Testis (tissue), 2 donors: ENCODE measurements around the gene RANBP3.

Source experiments
- POLR2A ChIP-seq: fragments of 450-650 bp; IDR thresholded peaks from one replicate; pipeline ENCODE4 v1.6.1; 2017; ENCODE audit warnings: antibody characterized with exemption, mild to moderate bottlenecking, moderate library complexity
- TF ChIP-seq, protein P1 (sequence below), 3 experiments: fragments of 450-650 bp in 2 of 3; fragments of 200-600 bp in 1 of 3; sonication (generic) in 1 of 3; IDR thresholded peaks; one replicate each; pipeline ENCODE4 v1.5.1; 2016 to 2019; ENCODE audit warnings: antibody characterized with exemption in 3 of 3, mild to moderate bottlenecking in 2 of 3, moderate library complexity in 1 of 3

DNA sequence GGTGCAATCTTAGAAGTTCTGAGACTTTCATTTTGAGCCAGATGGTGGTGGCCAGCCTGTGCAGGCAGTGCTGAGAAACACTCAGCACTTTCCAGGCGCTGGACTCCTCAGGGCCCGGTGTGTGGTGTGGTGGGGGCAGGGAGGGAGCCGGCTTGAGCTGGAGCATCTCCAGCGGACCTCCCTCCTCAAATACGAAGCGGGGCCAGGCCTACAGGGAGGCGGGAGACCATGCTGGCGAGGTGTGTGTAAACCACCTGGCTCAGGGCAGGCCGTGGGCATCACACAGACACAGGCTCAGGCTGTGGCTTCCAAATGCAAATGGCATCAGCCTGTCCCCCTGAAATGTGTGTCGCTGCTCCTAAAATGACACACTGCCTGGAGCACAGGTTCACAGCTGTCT is 33.3 kb upstream of the RANBP3 start:
- TF ChIP-seq, protein P1, sequence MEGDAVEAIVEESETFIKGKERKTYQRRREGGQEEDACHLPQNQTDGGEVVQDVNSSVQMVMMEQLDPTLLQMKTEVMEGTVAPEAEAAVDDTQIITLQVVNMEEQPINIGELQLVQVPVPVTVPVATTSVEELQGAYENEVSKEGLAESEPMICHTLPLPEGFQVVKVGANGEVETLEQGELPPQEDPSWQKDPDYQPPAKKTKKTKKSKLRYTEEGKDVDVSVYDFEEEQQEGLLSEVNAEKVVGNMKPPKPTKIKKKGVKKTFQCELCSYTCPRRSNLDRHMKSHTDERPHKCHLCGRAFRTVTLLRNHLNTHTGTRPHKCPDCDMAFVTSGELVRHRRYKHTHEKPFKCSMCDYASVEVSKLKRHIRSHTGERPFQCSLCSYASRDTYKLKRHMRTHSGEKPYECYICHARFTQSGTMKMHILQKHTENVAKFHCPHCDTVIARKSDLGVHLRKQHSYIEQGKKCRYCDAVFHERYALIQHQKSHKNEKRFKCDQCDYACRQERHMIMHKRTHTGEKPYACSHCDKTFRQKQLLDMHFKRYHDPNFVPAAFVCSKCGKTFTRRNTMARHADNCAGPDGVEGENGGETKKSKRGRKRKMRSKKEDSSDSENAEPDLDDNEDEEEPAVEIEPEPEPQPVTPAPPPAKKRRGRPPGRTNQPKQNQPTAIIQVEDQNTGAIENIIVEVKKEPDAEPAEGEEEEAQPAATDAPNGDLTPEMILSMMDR (IDR thresholded peaks at IDR 0.05), result no peak
- no peak for TF ChIP-seq POLR2A
